Measurements from ENCODE around the gene KRR1.
A peak's percentile ranks its signal among the peaks of the same experiment; 100 is the strongest.
"Not testable (repeated sequence)": the region's sequence is repeated elsewhere in the genome, so short reads cannot be mapped to it uniquely, and the experiment has no call there.

The KRR1 gene

GRCh38 chr12:75476071-75476470 lies 35.3 kb downstream of the KRR1 start:
- no peak for DNase-seq (ENCODE audit: low read depth)

DNA sequence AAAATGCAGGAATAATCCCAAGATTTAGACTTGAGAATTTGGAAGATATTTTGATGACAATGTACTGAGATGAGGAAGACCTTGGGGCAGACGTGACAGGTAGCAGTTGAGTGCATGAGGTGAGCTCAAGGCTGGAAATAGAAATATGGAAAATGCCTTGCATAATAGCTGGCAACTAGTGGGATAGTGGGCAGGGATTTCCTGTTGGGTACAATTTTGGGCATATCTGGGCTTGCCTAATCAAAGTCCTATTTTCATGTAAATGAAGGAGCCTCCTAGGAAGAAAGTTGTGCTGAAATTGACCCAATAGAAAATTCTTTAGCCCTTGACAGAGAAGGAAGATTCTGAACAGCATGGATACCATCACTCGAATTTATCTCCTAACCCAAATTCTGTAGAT lies 37.3 kb downstream of the KRR1 start:
- no peak for DNase-seq (ENCODE audit: low read depth)

- no peak for DNase-seq (ENCODE audit: low read depth)
Measured at GRCh38 chr12:75471902-75472890, 39.2 kb downstream of the KRR1 start.

DNA sequence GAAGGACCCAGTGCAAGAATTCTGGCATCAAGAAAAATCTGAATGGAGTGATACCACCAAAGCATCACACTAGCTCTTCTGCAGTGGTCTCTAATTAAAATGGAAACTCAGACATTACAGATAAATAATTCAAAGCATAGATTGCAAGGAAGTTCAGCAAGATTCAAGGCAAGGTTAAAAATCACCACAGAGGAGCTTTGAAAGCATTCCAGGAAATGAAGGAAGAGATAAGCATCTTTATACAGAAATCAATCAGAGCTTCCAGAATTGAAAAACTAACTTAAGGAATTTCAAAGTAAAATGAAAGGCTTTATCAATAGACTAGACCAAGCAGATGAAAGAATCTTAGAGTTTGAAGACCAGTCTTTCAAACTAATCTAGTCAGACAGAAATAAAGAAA lies 51.2 kb downstream of the KRR1 start:
- DNase-seq (ENCODE audit: low read depth), result no peak

- DNase-seq (ENCODE audit: low read depth), result no peak
Measured at GRCh38 chr12:75459755-75460154, 51.7 kb downstream of the KRR1 start.

- not testable (repeated sequence) for DNase-seq (ENCODE audit: low read depth)
Measured at GRCh38 chr12:75457866-75458265, 53.5 kb downstream of the KRR1 start.

DNA sequence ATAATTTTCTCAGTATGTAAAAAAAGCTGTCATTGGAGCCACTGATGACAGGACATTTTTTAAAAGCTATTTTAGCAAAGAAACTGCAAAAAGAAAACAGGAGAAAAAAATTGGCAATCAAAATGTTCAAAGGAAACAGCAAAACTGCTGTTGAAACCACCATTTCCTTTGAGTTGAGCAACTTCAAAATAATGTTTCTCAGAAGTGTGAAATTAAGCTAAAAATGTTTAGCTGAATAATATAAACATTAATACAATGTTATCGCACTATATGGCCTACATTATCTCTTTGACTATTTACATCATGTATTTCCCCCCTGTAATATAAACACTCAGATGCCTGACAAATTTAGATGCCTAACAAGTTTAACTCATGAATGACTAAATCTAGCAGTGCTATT lies 54.2 kb downstream of the KRR1 start:
- no peak for DNase-seq (ENCODE audit: low read depth)

DNA sequence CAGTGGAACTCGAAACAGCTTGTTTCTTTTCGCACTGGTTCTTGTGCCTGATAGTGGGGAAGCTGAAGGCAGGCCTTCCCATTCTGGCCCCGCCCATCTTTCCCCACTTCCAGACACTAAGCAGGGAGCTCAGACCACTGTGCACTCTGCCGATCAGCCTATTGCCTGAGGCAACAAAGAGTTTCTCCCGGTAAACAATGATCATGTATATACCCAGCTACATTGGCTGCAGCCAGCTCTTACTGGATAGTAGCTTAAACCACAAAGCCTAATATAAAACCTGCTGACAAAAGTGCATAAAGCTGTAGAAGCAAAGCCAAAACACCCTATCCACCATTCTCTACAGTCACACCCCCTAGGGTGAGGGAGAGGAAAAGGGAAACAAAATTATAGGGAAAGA lies 55.6 kb downstream of the KRR1 start:
- peak; percentile 27 for DNase-seq (ENCODE audit: low read depth)

- DNase-seq (ENCODE audit: low read depth), result peak; percentile 65
Measured at GRCh38 chr12:75452675-75453330, 58.6 kb downstream of the KRR1 start.

- peak; percentile 58 for DNase-seq (ENCODE audit: low read depth)
Measured at GRCh38 chr12:75447691-75448393, 63.6 kb downstream of the KRR1 start.

- DNase-seq (ENCODE audit: low read depth), result peak; percentile 95
Measured at GRCh38 chr12:75446857-75447256, 64.6 kb downstream of the KRR1 start.

- DNase-seq (ENCODE audit: low read depth), result not testable (repeated sequence)
Measured at GRCh38 chr12:75445137-75445507, 66.3 kb downstream of the KRR1 start.

GRCh38 chr12:75444429-75445136 lies 66.8 kb downstream of the KRR1 start:
- DNase-seq (ENCODE audit: low read depth), result peak; percentile 80

DNA sequence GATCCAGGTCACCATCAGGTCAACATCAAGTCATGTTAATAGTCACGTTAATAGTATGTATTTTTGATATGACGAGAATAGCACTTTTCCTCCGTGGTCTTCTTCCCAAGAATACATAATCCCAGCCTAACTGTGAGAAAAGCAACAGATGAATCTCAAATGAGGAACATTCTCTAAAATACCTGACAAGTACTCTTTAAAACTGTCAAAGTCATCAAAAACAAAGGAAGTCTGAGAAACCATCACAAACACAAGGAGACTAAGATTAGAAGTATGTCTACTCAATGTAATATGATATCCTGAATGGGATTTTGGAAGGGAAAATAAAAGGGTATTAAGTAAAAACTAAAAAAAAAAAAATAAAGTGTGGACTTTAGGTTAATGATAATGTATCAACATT lies 67.7 kb downstream of the KRR1 start:
- DNase-seq (ENCODE audit: low read depth), result peak; percentile 19

GRCh38 chr12:75442454-75442853 lies 69.0 kb downstream of the KRR1 start:
- DNase-seq (ENCODE audit: low read depth), result not testable (repeated sequence)

DNA sequence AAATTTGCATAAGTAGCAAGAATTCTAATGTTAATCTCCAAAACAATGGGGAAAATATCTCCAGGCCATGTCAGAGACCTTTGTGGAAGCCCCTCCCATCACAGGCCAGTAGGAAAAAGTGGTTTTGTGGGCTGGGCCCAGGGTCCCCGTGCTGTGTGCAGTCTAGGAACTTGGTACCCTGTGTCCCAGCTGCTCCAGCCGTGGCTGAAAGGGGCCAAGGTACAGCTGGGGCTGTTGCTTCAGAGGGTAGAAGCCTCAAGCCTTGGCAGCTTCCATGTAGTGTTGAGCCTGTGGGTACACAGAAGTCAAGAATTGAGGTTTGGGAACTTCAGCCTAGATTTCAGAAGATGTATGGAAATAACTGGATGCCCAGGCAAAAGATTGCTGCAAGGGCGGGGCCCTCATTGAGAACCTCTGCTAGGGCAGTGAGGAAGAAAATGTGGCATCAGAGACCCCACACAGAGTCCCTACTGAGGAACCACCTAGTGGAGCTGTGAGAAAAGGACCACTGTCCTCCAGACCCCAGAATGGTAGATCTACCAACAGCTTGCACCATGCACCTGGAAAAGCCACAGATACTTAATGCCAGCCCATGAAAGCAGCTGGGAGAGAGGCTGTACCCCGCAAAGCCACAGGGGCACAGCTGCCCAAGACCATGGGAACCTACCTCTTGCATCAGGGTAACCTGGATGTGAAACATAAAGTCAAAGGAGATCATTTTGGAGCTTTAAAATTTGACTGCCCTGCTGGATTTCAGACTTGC lies 69.5 kb downstream of the KRR1 start:
- not testable (repeated sequence) for DNase-seq (ENCODE audit: low read depth)

All from ELR (cell line).